ENCODE data around the gene DBP.

DNA sequence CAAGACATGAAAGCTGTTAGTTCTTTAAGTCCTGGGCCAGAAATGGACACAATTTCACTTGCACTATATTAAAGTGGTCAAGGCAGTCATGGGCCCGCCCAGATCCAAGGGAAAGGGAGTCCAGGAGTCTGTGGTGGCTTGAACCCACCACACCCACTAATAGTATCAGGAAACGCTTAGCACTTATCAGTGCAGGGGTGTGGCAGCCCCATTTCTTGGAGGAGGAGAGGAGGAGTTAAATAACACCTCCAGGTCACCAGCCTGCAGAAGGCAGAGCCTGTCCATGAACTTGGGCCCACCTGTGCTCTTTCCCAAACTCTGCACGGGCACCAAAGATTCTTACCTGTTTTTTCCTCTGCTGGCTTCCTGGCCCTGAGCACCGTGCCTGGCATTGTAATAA lies 41.0 kb upstream of the DBP start:
- TF ChIP-seq, protein P1, sequence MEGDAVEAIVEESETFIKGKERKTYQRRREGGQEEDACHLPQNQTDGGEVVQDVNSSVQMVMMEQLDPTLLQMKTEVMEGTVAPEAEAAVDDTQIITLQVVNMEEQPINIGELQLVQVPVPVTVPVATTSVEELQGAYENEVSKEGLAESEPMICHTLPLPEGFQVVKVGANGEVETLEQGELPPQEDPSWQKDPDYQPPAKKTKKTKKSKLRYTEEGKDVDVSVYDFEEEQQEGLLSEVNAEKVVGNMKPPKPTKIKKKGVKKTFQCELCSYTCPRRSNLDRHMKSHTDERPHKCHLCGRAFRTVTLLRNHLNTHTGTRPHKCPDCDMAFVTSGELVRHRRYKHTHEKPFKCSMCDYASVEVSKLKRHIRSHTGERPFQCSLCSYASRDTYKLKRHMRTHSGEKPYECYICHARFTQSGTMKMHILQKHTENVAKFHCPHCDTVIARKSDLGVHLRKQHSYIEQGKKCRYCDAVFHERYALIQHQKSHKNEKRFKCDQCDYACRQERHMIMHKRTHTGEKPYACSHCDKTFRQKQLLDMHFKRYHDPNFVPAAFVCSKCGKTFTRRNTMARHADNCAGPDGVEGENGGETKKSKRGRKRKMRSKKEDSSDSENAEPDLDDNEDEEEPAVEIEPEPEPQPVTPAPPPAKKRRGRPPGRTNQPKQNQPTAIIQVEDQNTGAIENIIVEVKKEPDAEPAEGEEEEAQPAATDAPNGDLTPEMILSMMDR (IDR thresholded peaks at IDR 0.05): no peak
- no peak for TF ChIP-seq POLR2A (IDR thresholded peaks at IDR 0.05)
